ENCODE results near the gene DPCD.

GRCh38 chr10:101558204-101558603 lies 29.9 kb upstream of the DPCD start:
- TF ChIP-seq NFIC (IDR thresholded peaks at IDR 0.05): no peak
- no peak for TF ChIP-seq TEAD4 (IDR thresholded peaks at IDR 0.05)

All from Ishikawa (cell line).